Measurements from ENCODE around the gene CTCFL. TPM values are rescaled to one million over a fixed set of nuclear protein-coding genes. Genes with fewer than 3 reads are reported as not detected.

Gene CTCFL
- total RNA-seq, 1 experiment from 2014 or later: not detected

GRCh38 chr20:57456116-57456515 is 68.8 kb downstream of the CTCFL start:
- intact Hi-C loops (cut with micrococcal nuclease; ENCODE audit: unreplicated experiment): no loop called here
- Histone ChIP-seq H3K4me3 (no peak overlapping the region), H3K9me3 (ENCODE audit: insufficient read depth, low read depth) (no peaks in the 10 kb centered on the region), H3K79me2 (ENCODE audit: low read depth) (no peaks in the 10 kb centered on the region), H3K9me2 (ENCODE audit: insufficient read depth) (no peaks in the 10 kb centered on the region), H3K36me3 (ENCODE audit: low read depth) (no peaks in the 10 kb centered on the region), H3K27me3 (ENCODE audit: insufficient read depth, low read depth) (peaks cover 77% of the 10 kb centered on the region), H3K27ac (no peak overlapping the region), H3F3A (ENCODE audit: insufficient read depth, low read depth) (no peaks in the 10 kb centered on the region), H2AFZ (no peak overlapping the region), H3K4me1 (replicated peaks; ENCODE audit: insufficient read depth) (no peaks in the 10 kb centered on the region), H4K20me1 (ENCODE audit: insufficient read depth) (peaks cover 4% of the 10 kb centered on the region; the same call in 1 of the 2 replicates), H3K4me2 (no peak overlapping the region)
- no peak for DNase-seq
- BruUV-seq (replicated peaks): no TSS peak
- ChIA-PET POLR2A (ENCODE audit: unreplicated experiment) (no interaction called here), CTCF (no interaction called here)
- TF ChIP-seq CTCF (conservative IDR thresholded peaks at IDR 0.05) (no peak), EZH2 (IDR thresholded peaks at IDR 0.05; ENCODE audit: low read depth) (no peak)

- no peak for DNase-seq
- no peaks in the 10 kb centered on the region for H3K9me2 ChIP-seq (ENCODE audit: insufficient read depth)
- no peak overlapping the region for H3K4me3 ChIP-seq
- TF ChIP-seq EZH2 (IDR thresholded peaks at IDR 0.05; ENCODE audit: low read depth) (no peak), CTCF (conservative IDR thresholded peaks at IDR 0.05) (no peak)
- no peak overlapping the region for H2AFZ ChIP-seq
- H3K27me3 ChIP-seq (ENCODE audit: insufficient read depth, low read depth): peaks cover 79% of the 10 kb centered on the region
- ChIA-PET POLR2A (ENCODE audit: unreplicated experiment) (no interaction called here), CTCF (no interaction called here)
- intact Hi-C loops (cut with micrococcal nuclease; ENCODE audit: unreplicated experiment): no loop called here
- H3K79me2 ChIP-seq (ENCODE audit: low read depth): no peaks in the 10 kb centered on the region
- H3F3A ChIP-seq (ENCODE audit: insufficient read depth, low read depth): no peaks in the 10 kb centered on the region
- no peaks in the 10 kb centered on the region for H3K9me3 ChIP-seq (ENCODE audit: insufficient read depth, low read depth)
- no peak overlapping the region for H3K27ac ChIP-seq
- no peaks in the 10 kb centered on the region for H3K4me1 ChIP-seq (replicated peaks; ENCODE audit: insufficient read depth)
- no TSS peak for BruUV-seq (replicated peaks)
- no peak overlapping the region for H3K4me2 ChIP-seq
- peaks cover 4% of the 10 kb centered on the region; the same call in 1 of the 2 replicates for H4K20me1 ChIP-seq (ENCODE audit: insufficient read depth)
- H3K36me3 ChIP-seq (ENCODE audit: low read depth): no peaks in the 10 kb centered on the region
Measured at GRCh38 chr20:57455386-57455785, 69.6 kb downstream of the CTCFL start.

- Histone ChIP-seq H4K20me1 (ENCODE audit: insufficient read depth) (peaks cover 7% of the 10 kb centered on the region; the same call in 1 of the 2 replicates), H3K9me2 (ENCODE audit: insufficient read depth) (no peaks in the 10 kb centered on the region), H3K4me2 (no peak overlapping the region), H3K9me3 (ENCODE audit: insufficient read depth, low read depth) (no peaks in the 10 kb centered on the region), H3F3A (ENCODE audit: insufficient read depth, low read depth) (no peaks in the 10 kb centered on the region), H3K4me1 (replicated peaks; ENCODE audit: insufficient read depth) (peaks cover 6% of the 10 kb centered on the region; the same call in 1 of the 2 replicates), H3K27ac (no peak overlapping the region), H3K79me2 (ENCODE audit: low read depth) (no peaks in the 10 kb centered on the region), H2AFZ (no peak overlapping the region), H3K27me3 (ENCODE audit: insufficient read depth, low read depth) (peaks cover 82% of the 10 kb centered on the region), H3K36me3 (ENCODE audit: low read depth) (no peaks in the 10 kb centered on the region), H3K4me3 (no peak overlapping the region)
- TF ChIP-seq EZH2 (IDR thresholded peaks at IDR 0.05; ENCODE audit: low read depth): no peak
- no peak for TF ChIP-seq CTCF (conservative IDR thresholded peaks at IDR 0.05)
- ChIA-PET CTCF (no interaction called here), POLR2A (ENCODE audit: unreplicated experiment) (no interaction called here)
- intact Hi-C loops (cut with micrococcal nuclease; ENCODE audit: unreplicated experiment): no loop called here
- DNase-seq: no peak
- BruUV-seq (replicated peaks): no TSS peak
Measured at GRCh38 chr20:57451795-57452661, 72.9 kb downstream of the CTCFL start.
